K562 (cell line): Measurements from ENCODE around the gene CROT. TPM values are rescaled to one million over a fixed set of nuclear protein-coding genes. Genes with fewer than 3 reads are reported as not detected.
A peak's percentile ranks its signal among the peaks of the same experiment; 100 is the strongest.

ENCODE experiments used
- ATAC-seq: fragments of 200-7000 bp; cut with Tn5 transposase; 3 replicates; pipeline ENCODE4 v1.9.1; 2020; ENCODE audit warnings: moderate library complexity
- BruUV-seq: library from RNA; stranded (reverse); fragments of 400-500 nt; replicated peaks from 2 replicates; lab custom pipeline; 2021; lab: Mats Ljungman, UMichigan
- CTCF ChIA-PET: fragments of 300-600 bp; formaldehyde crosslinking; extraction: SDS; loops from one replicate; lab custom pipeline; 2021; ENCODE audit warnings: low intra/inter-chr PET ratio; lab: Yijun Ruan, JAX
- POLR2A ChIA-PET: fragments of 300-600, 350-650 bp; sonication (Branson Sonifier 250); formaldehyde crosslinking; extraction: SDS; loops from one replicate; lab custom pipeline; 2021; ENCODE audit warnings: antibody characterized with exemption, inconsistent platforms; lab: Yijun Ruan, JAX
- DNase-seq, 4 experiments: peaks; one replicate each; pipeline versions ENCODE4 v3.0.0 to v3.0.0-alpha.2; 2011 to 2018; ENCODE audit warnings: low spot score in 3 of 4, mixed read lengths in 3 of 4; ENCODE audit errors: extremely low read depth in 1 of 4
- FAIRE-seq: peaks from 2 replicates; lab custom pipeline; 2011; peaks lifted over from hg19 to GRCh38; lab: Jason Lieb, UNC
- H2AFZ ChIP-seq: 2 replicates; pipeline ENCODE4 v1.6.0; 2011; ENCODE audit warnings: low read depth, low read length, control low read depth, inconsistent platforms
- H3K27ac ChIP-seq: fragments of 200-600 bp; 3 replicates; pipeline ENCODE4 v1.8.0; 2011; ENCODE audit warnings: low read depth, mild to moderate bottlenecking, control low read depth, inconsistent platforms, low read length, moderate library complexity, mixed read lengths; ENCODE audit errors: extremely low read depth
- H3K27me3 ChIP-seq, 2 experiments: fragments of 300-600 bp in 1 of 2; 2 replicates in 1 of 2; 3 replicates in 1 of 2; pipeline versions ENCODE4 v1.6.0 to v1.8.0; 2011; ENCODE audit warnings: inconsistent platforms in 2 of 2, low read length in 2 of 2, mild to moderate bottlenecking in 1 of 2, mixed read lengths in 1 of 2, moderate library complexity in 1 of 2; ENCODE audit not compliant: control insufficient read depth in 2 of 2, insufficient read depth in 2 of 2
- H3K36me3 ChIP-seq: fragments of 300-600 bp; 3 replicates; pipeline ENCODE4 v1.8.0; 2011; ENCODE audit warnings: mild to moderate bottlenecking, low read length, inconsistent platforms; ENCODE audit not compliant: control insufficient read depth, insufficient read depth
- H3K4me1 ChIP-seq, 2 experiments: fragments of 200-600 bp in 1 of 2; replicated peaks in 1 of 2; 2 replicates in 1 of 2; 3 replicates in 1 of 2; pipeline versions ENCODE4 v1.5.1 to v1.8.0; 2011; ENCODE audit warnings: inconsistent platforms in 2 of 2, low read length in 2 of 2, mild to moderate bottlenecking in 1 of 2, mixed read lengths in 1 of 2, moderate library complexity in 1 of 2; ENCODE audit not compliant: control insufficient read depth in 2 of 2, insufficient read depth in 2 of 2
- H3K4me2 ChIP-seq: 2 replicates; pipeline ENCODE4 v1.6.1; 2011; ENCODE audit warnings: low read length, control low read depth, inconsistent platforms, mixed read lengths; ENCODE audit not compliant: insufficient read depth
- H3K4me3 ChIP-seq: fragments of 200-600 bp; sonication (generic), shearing (Covaris generic); 2 replicates; pipeline ENCODE4 v1.5.1; 2016; ENCODE audit warnings: control low read depth, inconsistent platforms
- H3K79me2 ChIP-seq: fragments of 200-600 bp; 3 replicates; pipeline ENCODE4 v1.8.0; 2011; ENCODE audit warnings: low read length, inconsistent platforms; ENCODE audit not compliant: control insufficient read depth, insufficient read depth
- H3K9ac ChIP-seq, 2 experiments: 2 replicates each; pipeline versions ENCODE4 v1.6.0 to v1.6.1; 2011; ENCODE audit warnings: low read depth in 2 of 2, low read length in 2 of 2, control low read depth in 1 of 2, inconsistent platforms in 1 of 2, mild to moderate bottlenecking in 1 of 2, mixed read lengths in 1 of 2; ENCODE audit not compliant: insufficient read depth in 1 of 2
- H3K9me1 ChIP-seq: one replicate; pipeline ENCODE4 v1.6.0; 2011; ENCODE audit warnings: inconsistent platforms, mild to moderate bottlenecking, low read length, moderate library complexity; ENCODE audit not compliant: control insufficient read depth, insufficient read depth
- H3K9me3 ChIP-seq: replicated peaks from 2 replicates; pipeline ENCODE4 v1.5.1; 2011; ENCODE audit warnings: low read depth, low read length, inconsistent platforms; ENCODE audit not compliant: control insufficient read depth, insufficient read depth
- H4K20me1 ChIP-seq: replicated peaks from 2 replicates; pipeline ENCODE4 v1.6.1; 2011; ENCODE audit warnings: low read length, inconsistent platforms, mixed read lengths; ENCODE audit not compliant: control insufficient read depth, insufficient read depth
- LEF1 ChIP-seq: fragments of 450-650 bp; IDR thresholded peaks from 2 replicates; pipeline ENCODE4 v1.6.1; 2016; ENCODE audit warnings: mild to moderate bottlenecking
- MGA ChIP-seq: fragments of 450-650 bp; IDR thresholded peaks from 2 replicates; pipeline ENCODE4 v1.6.1; 2016; ENCODE audit warnings: mild to moderate bottlenecking, moderate library complexity
- NFIX ChIP-seq: fragments of 250-450 bp; sonication (Bioruptor Pico); IDR thresholded peaks from 2 replicates; pipeline ENCODE4 v1.4.0; 2020; ENCODE audit warnings: low read depth, mild to moderate bottlenecking, moderate library complexity
- PKNOX1 ChIP-seq: fragments of 450-650 bp; IDR thresholded peaks from 2 replicates; pipeline ENCODE4 v1.6.1; 2016
- SMARCA4 ChIP-seq: fragments of 450-650 bp; IDR thresholded peaks from 2 replicates; pipeline ENCODE4 v1.6.1; 2016
- SOX6 ChIP-seq: fragments of 450-650 bp; IDR thresholded peaks from 2 replicates; pipeline ENCODE4 v1.6.1; 2014; ENCODE audit warnings: mild to moderate bottlenecking
- XRCC4 ChIP-seq: IDR thresholded peaks from one replicate; pipeline ENCODE4 v1.6.1; 2011; ENCODE audit not compliant: insufficient read depth, insufficient read length; ENCODE audit errors: extremely low read depth
- WGBS: fragments of 100-300 bp; shearing (Covaris generic); methylation state at CpG from one replicate; pipeline ENCODE4 v1.1.6; 2016; ENCODE audit warnings: low coverage, mixed read lengths; ENCODE audit not compliant: insufficient coverage; ENCODE audit errors: missing lambda C conversion rate; 5-methylcytosine and 5-hydroxymethylcytosine counted together
- in situ Hi-C: fragments of 300-500 bp; cut with MboI; formaldehyde crosslinking; loops from 4 replicates; pipeline ENCODE4 v1.15.0; 2018; ENCODE audit warnings: inconsistent platforms, mixed read lengths
- intact Hi-C: fragments of 100-400 bp; cut with micrococcal nuclease; formaldehyde crosslinking; loops from 2 replicates; pipeline ENCODE4 v1.14.2; 2022
- polyA plus RNA-seq, 8 experiments: library from polyadenylated mRNA; depleted of rRNA in 4 of 8; stranded (reverse) in 5 of 8; unstranded in 3 of 8; fragments of >200 nt; fragmentation: Nextera tagmentation in 2 of 8; fragmentation: Illumina TruSeq in 1 of 8; extraction: Ambion mirVana in 2 of 8; extraction: Trizol in 1 of 8; gene quantifications; 2 replicates each; pipeline versions ENCODE4 v1.2.1 to v1.2.3, GENCODE V29; 2011 to 2014; ENCODE audit warnings: inconsistent platforms in 1 of 8, missing spikeins in 1 of 8
- total RNA-seq, 7 experiments: library from RNA; depleted of rRNA in 6 of 7; stranded (reverse); fragments of >200 nt in 6 of 7; fragmentation: Illumina TruSeq in 2 of 7; extraction: Trizol in 2 of 7; gene quantifications; 2 replicates each; pipeline versions ENCODE4 v1.2.1 to v1.2.3, GENCODE V29; 2011 to 2021; ENCODE audit warnings: low replicate concordance in 1 of 7

CROT gene
- total and polyA plus RNA-seq, 9 of the 15 experiments (the other 6 are each of a cell fraction or from before 2014, with no cell fraction given): 2.5 to 8.1 (median 5.1) TPM

GRCh38 chr7:87375662-87376435 is 30.4 kb downstream of the CROT start (continued):
- TF ChIP-seq SMARCA4: no peak

GRCh38 chr7:87380905-87381304 is 35.4 kb downstream of the CROT start:
- no peaks in the 10 kb centered on the region for H4K20me1 ChIP-seq
- ATAC-seq: peak; percentile 86
- intact Hi-C loops: no loop called here
- ChIA-PET CTCF (no interaction called here), POLR2A (interaction anchor here (0.6 to 2.0 kb wide), 3 partner anchors 10 to 93 kb away, joined by 4 to 6 read pairs (median 5); no protein-coding TSS in a partner anchor)
- H3K9ac ChIP-seq: no peak overlapping the region; a peak in 1 of 4 replicates
- no TSS peak for BruUV-seq
- FAIRE-seq: no peak
- H3K36me3 ChIP-seq: no peaks in the 10 kb centered on the region
- DNase-seq: peak in 2 of 4 experiments; percentile 15 to 20
- H3K9me3 ChIP-seq: no peaks in the 10 kb centered on the region
- H3K9me1 ChIP-seq: no peaks in the 10 kb centered on the region
- in situ Hi-C loops: no loop called here
- H3K27ac ChIP-seq: peak overlapping the region; percentile 13; the same call in 2 of the 3 replicates
- WGBS: 4% methylated on average over 5 of the region's 5 CpGs
- H3K4me2 ChIP-seq: peak overlapping the region; percentile 49; the same call in 1 of the 2 replicates
- peaks cover 0 to 11% of the 10 kb centered on the region in 2 experiments; a peak in 3 of 5 replicates for H3K4me1 ChIP-seq
- H3K27me3 ChIP-seq: no peaks in the 10 kb centered on the region
- peak overlapping the region; percentile 81 for H2AFZ ChIP-seq
- no peaks in the 10 kb centered on the region for H3K79me2 ChIP-seq
- no peak overlapping the region for H3K4me3 ChIP-seq
- TF ChIP-seq SOX6 (0 out of 2 replicates have a peak, but pooled peaks have one; percentile 34), NFIX (CRISPR knock-in tag) (no peak), MGA (peak; percentile 36; the same call in 1 of the 2 replicates), PKNOX1 (peak; percentile 60), LEF1 (peak; percentile 56; the same call in 1 of the 2 replicates), XRCC4 (no peak)
